ENCODE data around the gene RABGAP1L.

The RABGAP1L gene

DNA sequence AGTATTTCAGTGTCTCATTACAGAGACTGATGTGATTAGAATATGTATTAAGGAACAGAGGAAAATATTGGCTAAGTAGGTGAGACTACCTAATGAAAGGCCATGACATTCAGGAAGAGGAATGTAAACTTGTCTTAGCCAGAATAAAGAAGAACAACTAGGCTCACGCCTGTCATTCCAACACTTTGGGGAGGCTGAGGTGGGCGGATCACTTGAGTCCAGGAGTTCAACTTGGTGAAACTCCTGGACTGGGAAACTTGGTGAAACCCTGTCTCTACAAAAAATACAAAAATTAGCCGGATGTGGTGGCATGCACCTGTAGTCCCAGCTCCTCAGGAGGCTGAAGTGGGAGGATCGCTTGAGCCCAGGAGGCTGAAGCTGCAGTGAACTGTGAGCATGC lies 825.6 kb downstream of the RABGAP1L start:
- TF ChIP-seq, protein P1, sequence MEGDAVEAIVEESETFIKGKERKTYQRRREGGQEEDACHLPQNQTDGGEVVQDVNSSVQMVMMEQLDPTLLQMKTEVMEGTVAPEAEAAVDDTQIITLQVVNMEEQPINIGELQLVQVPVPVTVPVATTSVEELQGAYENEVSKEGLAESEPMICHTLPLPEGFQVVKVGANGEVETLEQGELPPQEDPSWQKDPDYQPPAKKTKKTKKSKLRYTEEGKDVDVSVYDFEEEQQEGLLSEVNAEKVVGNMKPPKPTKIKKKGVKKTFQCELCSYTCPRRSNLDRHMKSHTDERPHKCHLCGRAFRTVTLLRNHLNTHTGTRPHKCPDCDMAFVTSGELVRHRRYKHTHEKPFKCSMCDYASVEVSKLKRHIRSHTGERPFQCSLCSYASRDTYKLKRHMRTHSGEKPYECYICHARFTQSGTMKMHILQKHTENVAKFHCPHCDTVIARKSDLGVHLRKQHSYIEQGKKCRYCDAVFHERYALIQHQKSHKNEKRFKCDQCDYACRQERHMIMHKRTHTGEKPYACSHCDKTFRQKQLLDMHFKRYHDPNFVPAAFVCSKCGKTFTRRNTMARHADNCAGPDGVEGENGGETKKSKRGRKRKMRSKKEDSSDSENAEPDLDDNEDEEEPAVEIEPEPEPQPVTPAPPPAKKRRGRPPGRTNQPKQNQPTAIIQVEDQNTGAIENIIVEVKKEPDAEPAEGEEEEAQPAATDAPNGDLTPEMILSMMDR (IDR thresholded peaks at IDR 0.05; ENCODE audit: insufficient read depth, low read depth, low read length, missing control alignments), result no peak
- H3K4me3 ChIP-seq (ENCODE audit: low read length), result no peak overlapping the region
- no peak for DNase-seq (ENCODE audit: low read depth)

DNA sequence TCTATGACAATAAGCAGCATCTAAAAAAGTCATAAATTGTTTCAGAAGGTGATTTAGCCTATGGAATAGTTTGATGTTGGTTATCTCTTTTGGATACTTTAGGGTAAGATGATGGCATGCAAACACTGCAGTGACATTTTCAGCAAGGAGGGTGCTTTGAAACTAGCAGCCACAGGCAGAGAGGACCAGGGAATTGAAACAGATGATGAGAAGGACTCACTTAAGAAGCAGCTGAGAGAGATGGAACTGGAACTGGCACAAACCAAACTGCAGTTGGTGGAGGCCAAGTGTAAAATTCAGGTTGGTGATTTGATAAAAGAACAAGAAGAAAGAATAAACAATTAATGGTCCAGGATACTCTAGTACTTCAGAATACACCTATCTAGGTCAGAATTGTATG lies 829.2 kb downstream of the RABGAP1L start:
- no peak for DNase-seq (ENCODE audit: low read depth)
- no peak overlapping the region for H3K4me3 ChIP-seq (ENCODE audit: low read length)
- TF ChIP-seq, protein P1 (IDR thresholded peaks at IDR 0.05; ENCODE audit: insufficient read depth, low read depth, low read length, missing control alignments), result no peak

DNA sequence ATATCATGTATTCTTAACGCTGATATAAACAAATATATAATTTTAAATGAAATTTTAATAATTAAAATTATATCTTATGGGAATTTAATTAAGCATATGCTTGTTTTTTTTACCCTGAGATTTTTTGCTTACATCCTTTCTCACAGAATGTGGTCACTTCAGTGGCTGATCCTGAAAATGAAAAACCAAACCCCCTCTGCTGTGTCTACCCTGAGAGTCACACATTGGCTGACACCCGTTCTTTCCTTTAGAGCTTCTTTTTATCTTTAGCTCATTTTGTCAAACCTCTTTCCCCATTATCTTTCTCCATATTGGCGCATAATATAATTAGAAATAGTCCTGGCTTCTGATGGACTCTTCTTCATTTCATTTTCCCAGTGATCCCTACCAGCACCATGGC lies 829.7 kb downstream of the RABGAP1L start:
- TF ChIP-seq, protein P1 (IDR thresholded peaks at IDR 0.05; ENCODE audit: insufficient read depth, low read depth, low read length, missing control alignments), result no peak
- DNase-seq (ENCODE audit: low read depth), result no peak
- no peak overlapping the region for H3K4me3 ChIP-seq (ENCODE audit: low read length)

DNA sequence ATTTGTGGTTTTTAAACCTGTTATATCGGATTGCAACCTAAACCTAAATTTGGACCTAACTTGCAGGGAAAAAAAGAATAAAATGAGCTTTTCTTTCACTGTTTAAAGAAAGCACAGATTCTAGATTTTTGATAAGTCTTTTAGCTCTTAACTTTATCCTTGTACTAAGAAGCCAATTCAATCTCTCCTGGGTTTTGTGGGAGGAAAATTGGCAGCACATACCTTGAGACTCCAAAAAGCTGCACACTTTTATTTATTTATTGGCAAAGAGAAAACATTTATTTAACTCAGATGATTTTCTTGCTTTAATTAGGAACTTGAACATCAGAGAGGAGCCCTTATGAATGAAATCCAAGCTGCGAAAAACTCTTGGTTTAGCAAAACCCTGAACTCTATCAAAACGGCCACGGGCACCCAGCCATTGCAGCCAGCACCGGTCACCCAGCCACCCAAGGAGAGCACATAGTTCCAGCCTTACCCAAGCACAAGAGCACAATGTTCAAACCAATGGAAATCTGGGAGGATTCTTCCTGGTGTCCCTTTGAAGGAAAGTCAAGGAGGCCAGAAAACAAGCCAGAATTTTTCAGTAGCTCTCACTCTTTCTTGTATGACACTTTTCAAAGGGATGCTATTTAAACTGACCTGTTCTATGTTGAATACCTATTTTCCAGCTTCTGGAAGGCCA lies 830.4 kb downstream of the RABGAP1L start:
- no peak overlapping the region for H3K4me3 ChIP-seq (ENCODE audit: low read length)
- no peak for DNase-seq (ENCODE audit: low read depth)
- TF ChIP-seq, protein P1 (IDR thresholded peaks at IDR 0.05; ENCODE audit: insufficient read depth, low read depth, low read length, missing control alignments), result no peak

DNA sequence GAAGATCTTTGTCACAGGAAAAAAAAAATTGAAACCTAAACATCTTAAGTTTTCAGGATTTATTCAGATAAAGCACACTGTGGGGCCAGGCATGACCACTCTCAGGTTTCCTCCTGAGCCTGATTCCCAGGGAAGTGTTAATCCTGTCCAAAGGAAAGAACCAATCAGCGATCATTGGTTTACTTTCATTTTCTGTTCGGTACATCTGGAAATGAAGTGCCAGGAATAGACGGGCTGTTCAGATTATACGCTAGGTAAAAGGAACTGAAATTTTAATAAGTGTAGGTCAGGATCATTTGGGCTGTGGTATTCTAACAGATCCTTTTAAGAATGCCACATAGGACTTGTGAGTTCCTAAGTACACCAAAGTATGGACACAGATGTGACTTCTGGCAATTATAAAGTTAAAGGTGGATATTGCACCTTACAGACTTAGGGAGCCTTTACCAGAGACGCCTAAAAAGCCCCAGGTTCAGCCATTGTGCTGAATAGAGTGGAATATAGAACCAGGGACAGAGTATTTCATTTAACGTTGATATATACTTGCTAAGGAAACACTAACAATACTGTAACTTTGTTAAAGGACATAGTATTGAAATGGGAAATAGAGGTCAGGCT lies 831.2 kb downstream of the RABGAP1L start:
- peak overlapping the region; percentile 26 for H3K4me3 ChIP-seq (ENCODE audit: low read length)
- TF ChIP-seq, protein P1 (IDR thresholded peaks at IDR 0.05; ENCODE audit: insufficient read depth, low read depth, low read length, missing control alignments), result no peak

DNA sequence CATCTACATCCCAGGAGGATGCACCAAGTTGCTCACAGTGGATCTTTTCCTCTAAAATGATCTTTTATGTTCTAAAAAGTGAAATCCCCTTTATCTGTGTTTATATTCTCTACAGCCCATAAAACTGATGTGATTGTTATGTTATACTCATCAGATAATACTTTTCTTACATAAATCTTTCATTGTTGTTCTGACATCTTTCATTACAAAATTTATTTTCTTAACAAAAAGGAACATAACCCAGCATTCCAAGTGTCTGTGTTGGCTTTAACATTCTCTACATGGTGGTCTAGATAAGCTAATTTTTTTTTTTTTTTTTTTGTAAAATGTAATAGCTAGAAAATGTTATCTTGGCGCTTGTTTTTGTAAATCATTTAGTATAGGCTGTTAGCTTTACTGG lies 832.2 kb downstream of the RABGAP1L start:
- no peak for DNase-seq (ENCODE audit: low read depth)
- no peak overlapping the region for H3K4me3 ChIP-seq (ENCODE audit: low read length)
- TF ChIP-seq, protein P1 (IDR thresholded peaks at IDR 0.05; ENCODE audit: insufficient read depth, low read depth, low read length, missing control alignments), result no peak

More for the DNA sequence above, 831.2 kb downstream of the RABGAP1L start:
- peak; percentile 16 for DNase-seq (ENCODE audit: low read depth)

DNA sequence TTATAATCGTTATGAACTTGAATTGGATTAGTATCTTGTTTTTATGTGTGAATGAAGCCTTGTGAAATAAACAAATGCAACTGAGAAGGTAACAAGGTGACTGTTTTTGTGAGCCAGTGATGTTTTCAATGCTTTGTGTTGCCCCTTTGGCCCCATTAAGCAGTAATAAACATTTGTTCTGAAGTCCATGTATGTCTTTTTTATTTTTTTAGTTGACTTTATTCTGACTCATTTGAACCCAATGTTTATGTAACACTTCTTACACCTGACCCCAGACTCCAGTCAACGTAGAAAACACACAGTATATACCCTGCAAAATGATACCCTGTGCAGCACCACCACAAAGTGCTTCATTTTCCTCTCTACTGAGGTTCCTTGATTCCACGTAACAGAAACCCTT lies 835.8 kb downstream of the RABGAP1L start:
- DNase-seq (ENCODE audit: low read depth), result no peak
- TF ChIP-seq, protein P1 (IDR thresholded peaks at IDR 0.05; ENCODE audit: insufficient read depth, low read depth, low read length, missing control alignments), result no peak
- H3K4me3 ChIP-seq (ENCODE audit: low read length), result no peak overlapping the region
